HG02943 (cell line): ENCODE data around the gene SCLT1.

Source experiments
- ATAC-seq: cut with Tn5 transposase; IDR thresholded peaks from one replicate; pipeline ENCODE4 v1.9.1; 2021; ENCODE audit warnings: mild to moderate bottlenecking, low read depth, moderate library complexity; ENCODE audit not compliant: unreplicated experiment

SCLT1 gene

DNA sequence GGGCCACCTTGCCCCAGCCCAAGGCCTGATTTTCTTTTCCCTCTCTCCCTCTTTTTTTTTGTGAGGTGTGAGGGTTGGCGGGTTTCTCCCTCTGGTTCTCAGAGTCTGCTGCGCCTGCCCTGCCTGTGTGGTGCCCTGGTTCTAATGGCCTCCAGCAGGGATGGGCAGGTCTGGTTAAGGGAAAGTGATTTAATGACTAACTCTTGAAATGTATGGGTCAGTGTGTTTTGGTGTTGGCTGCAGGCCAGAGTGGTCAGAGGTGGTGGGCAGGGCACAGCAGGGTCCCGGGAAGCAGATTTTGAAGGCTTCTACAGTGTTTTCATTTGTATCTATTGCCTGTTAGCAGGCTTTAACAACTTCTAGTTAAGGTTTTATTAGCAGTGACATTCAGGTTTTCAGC, 244.9 kb downstream of the SCLT1 start:
- no peak for ATAC-seq

GRCh38 chr4:128847082-128847724, 246.1 kb downstream of the SCLT1 start:
- no peak for ATAC-seq

- ATAC-seq, result no peak
Measured at GRCh38 chr4:128846063-128846462, 247.3 kb downstream of the SCLT1 start.

DNA sequence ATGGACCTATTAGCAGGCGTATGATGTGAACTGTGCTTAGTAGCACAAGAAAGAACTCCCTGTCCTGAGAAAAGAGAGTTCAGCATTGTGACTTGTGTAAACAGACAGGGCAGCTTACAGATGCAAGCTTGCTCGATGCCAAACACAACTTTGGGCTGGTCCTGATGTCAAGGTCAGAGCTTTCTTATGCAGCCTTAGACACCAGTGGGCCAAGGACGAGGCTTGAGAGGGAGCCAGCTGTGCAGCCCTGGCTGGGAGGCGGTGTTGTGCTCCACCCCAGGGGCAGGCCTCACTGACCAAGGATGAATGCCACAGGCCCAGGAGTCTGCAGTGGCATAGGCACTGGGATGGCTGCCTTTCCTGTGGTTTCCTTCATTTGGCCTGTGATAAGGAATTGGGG, 248.4 kb downstream of the SCLT1 start:
- ATAC-seq, result no peak

- ATAC-seq, result no peak
Measured at GRCh38 chr4:128841402-128841801, 251.9 kb downstream of the SCLT1 start.

GRCh38 chr4:128840711-128841318, 252.5 kb downstream of the SCLT1 start:
- no peak for ATAC-seq

DNA sequence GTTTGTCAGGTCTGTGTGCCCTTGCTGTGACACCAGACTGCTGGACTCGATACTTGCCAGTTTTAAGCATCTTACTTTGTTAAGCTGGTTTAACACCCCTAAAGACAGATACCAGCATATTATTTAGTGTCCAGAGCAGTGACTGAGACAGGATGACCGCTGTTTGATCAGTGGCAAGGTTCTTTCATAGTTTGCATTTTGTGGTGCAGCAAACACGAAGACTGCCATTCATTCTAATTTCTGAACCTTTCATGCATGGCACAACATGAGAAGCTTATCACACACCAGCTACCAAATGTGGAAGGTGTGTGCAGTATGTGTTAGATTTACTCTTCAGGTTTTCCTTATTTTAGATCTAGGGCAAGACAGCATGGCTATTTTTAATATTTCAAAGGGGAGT, 255.7 kb downstream of the SCLT1 start:
- ATAC-seq, result no peak

GRCh38 chr4:128837198-128837597, 256.1 kb downstream of the SCLT1 start:
- ATAC-seq, result no peak

DNA sequence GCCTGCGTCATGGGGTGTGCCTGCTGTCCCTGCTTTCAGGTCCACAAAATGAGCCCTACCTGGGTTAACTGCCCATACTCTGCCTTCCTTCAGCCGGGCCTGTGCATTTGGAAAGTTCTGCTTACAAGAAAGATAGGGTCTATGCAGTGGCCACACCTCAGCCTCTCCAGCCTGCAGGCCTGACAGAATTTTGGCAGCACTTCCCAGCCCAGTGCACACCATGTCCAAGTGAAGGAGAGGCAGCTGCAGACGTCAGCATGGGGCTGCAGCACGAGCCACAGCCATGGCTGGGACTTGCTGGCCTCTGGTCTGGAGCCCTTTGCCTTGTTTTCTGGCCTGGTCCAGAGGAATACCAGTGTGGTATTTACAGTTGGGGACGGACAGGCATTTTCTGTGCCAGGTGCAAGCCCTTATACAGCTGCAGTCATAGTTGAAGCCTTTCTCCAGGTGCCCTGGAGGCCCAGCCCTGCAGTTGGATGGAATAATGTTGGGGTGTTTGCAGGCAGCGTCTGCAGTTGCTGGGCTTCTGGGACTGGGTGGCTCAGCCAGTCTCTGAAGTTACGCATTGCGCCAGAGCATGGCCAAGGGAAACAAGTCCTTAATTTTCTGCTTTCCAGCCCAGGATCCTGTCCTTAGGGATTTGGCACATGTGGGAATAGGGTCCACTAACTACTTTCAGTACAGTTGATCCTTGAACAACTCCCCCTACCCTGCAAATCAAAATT, 257.7 kb downstream of the SCLT1 start:
- ATAC-seq, result no peak
